HG03097 (cell line): Measurements from ENCODE around the gene KRTAP9-6.
"Not testable (repeated sequence)": the region's sequence is repeated elsewhere in the genome, so short reads cannot be mapped to it uniquely, and the experiment has no call there.

Experiments used
- ATAC-seq: cut with Tn5 transposase; IDR thresholded peaks from one replicate; pipeline ENCODE4 v1.9.1; 2021; ENCODE audit not compliant: unreplicated experiment, low FRiP score

Gene KRTAP9-6, protein sequence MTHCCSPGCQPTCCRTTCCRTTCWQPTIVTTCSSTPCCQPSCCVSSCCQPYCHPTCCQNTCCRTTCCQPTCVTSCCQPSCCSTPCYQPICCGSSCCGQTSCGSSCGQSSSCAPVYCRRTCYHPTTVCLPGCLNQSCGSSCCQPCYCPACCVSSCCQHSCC

DNA sequence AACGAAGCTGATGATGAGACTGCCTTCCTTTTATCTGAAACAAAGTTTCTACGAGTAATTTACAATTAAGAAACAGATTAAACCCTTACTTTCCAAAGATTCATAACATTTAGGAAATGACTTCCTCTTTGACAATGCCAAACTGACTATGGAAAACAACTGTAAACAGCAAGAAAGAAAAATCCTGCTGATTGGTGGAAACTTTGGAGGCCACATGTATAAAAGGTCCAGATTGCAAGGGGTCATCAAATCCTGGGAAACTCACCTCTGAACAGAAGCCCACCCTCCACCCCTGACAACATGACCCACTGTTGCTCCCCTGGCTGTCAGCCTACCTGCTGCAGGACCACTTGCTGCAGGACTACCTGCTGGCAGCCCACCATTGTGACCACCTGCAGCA is at the start of gene KRTAP9-6:
Gene KRTAP9-6, plus strand, starts transcription at position 301 of the 400 bp plus-strand sequence. Its CDS starts 0 bp downstream, at position 301.
- ATAC-seq, result no peak

DNA sequence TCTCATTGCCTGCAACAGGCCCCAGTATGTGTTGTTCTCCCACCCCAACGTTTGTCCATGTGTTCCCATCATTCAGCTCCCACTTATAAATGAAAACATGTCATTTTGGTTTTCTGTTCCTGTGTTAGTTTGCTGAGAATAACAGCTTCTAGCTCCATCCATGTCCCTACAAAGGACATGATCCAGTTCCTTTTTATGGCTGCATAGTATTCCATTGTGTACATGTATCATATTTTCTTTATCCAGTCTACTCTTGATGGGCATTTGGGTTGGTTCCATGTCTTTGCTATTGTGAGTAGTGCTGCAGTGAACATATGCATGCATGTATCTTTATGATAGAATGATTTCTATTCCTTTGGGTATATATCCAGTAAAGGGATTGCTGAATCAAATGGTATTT is 49.5 kb upstream of the KRTAP9-6 start:
- no peak for ATAC-seq

DNA sequence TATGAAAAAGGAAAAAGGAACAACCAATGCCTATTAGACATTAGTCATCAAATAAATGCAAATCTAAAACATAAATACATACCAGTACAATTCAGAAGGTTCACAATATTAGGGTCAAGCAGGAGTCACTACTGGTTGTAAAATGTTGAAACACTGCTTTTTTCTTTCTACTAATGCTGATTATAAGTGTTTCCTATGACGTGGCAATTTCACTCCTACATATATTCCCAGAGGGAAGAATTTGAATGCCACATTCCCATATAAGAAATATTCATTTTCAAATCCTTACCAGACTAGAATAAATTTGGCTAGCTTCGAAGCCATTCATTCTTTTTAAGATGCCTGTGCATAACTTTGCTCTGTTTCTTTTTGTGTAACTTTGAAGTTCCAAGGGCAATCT is 41.4 kb upstream of the KRTAP9-6 start:
- no peak for ATAC-seq

DNA sequence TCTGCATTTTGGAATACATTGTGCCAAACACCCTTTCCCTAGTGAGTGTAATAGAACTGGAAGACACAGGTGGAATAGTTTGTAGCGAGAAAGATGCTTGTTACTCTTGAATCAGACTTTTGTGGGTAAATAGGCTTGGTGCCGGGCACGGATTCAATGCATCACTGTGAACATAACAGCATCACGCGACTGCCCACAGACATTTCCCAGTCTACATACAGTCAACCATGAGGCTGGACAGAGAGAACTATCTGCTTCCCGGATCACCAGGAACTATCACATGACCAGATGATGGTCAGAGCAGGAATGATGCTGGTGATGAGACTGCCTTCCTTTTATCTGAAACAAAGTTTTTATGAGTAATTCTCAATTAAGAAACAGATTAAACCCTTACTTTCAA is 39.1 kb upstream of the KRTAP9-6 start:
- no peak for ATAC-seq

DNA sequence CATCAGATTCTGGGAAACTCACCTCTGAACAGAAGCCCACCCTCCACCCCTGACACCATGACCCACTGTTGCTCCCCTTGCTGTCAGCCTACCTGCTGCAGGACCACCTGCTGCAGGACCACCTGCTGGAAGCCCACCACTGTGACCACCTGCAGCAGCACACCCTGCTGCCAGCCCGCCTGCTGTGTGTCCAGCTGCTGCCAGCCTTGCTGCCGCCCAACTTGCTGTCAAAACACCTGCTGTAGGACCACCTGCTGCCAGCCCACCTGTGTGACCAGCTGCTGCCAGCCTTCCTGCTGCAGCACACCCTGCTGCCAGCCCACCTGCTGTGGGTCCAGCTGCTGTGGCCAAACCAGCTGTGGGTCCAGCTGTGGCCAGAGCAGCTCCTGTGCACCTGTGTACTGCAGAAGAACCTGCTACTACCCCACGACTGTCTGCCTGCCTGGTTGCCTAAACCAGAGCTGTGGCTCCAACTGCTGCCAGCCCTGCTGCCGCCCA is 38.5 kb upstream of the KRTAP9-6 start, which contains the start of gene KRTAP9-2:
Gene KRTAP9-2, plus strand, starts transcription at position 51 of the 498 bp plus-strand sequence. Its CDS starts 7 bp downstream, at position 58.
- not testable (repeated sequence) for ATAC-seq

DNA sequence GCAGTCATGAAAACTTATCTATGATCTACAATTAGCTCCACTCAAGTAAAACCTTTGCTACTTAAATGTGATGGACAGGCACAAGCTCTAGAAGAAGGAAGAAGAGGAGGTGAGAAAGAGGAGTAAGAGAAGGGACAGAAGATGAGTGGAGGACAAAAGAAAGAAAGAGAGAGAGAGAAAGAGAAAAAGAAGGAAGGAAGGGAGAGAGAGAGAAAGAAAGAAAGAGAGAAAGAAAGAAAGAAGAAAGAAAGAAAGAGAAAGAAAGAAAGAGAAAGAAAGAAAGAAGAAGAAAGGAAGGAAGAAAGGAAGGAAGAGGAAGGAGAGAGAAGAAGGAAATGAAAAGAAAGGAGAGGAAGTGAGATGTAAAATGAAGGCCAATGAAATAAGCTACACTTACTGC is 35.1 kb upstream of the KRTAP9-6 start:
- ATAC-seq, result no peak

DNA sequence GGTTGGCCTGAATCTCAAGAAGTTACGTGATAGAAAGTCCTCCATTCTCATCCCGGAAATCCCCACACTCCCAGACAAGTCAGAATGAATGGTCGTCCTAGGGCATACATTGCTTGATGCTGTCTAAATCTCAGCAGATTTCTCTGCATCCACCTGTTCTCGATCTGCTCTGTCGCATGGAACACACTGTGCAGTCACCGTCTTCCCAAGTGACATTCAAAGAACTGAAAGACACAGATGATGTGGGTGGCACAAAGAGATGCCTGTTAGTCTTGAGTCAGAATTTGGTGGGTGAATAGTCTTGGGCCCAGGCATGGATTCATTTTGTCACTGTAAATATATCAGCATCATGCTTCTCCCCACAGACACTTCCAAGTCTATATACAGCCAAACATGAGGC is 33.4 kb upstream of the KRTAP9-6 start:
- ATAC-seq, result no peak

DNA sequence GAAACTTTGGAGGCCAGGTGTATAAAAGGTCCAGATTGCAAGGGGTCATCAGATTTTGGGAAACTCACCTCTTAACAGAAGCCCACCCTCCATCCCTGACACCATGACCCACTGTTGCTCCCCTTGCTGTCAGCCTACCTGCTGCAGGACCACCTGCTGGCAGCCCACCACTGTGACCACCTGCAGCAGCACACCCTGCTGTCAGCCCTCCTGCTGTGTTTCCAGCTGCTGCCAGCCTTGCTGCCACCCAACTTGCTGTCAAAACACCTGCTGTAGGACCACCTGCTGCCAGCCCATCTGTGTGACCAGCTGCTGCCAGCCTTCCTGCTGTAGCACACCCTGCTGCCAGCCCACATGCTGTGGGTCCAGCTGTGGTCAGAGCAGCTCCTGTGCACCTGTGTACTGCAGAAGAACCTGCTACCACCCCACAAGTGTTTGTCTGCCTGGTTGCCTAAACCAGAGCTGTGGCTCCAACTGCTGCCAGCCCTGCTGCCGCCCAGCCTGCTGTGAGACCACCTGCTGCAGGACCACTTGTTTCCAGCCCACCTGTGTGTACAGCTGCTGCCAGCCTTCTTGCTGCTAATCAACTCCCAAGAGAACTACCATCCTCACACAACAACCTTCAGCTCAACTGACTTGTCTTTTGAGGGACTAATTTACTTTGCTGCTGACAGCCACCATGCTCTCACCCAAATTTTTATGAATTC is 32.6 kb upstream of the KRTAP9-6 start, which contains the start of gene KRTAP9-3:
Gene KRTAP9-3, plus strand, starts transcription at position 51 of the 707 bp plus-strand sequence. Its CDS starts 53 bp downstream, at position 104.
- not testable (repeated sequence) for ATAC-seq

DNA sequence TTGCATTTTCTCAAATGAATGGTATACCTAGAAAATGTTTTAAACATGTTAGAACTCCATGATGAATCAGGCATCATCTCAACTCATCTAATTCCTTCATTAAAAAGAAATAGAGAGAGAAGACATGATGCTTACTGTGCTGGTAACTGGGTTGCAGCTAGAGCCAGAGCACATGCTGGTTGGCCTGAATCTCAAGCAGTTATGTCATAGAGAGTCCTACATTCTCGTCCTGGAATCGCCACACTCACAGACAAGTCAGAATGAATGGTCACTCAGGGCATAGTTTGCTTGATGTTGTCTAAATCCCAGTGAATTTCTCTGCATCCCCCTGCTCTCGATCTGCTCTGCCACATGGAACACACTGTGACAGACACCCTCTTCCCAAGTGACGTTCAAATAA is 28.1 kb upstream of the KRTAP9-6 start:
- ATAC-seq, result not testable (repeated sequence)

DNA sequence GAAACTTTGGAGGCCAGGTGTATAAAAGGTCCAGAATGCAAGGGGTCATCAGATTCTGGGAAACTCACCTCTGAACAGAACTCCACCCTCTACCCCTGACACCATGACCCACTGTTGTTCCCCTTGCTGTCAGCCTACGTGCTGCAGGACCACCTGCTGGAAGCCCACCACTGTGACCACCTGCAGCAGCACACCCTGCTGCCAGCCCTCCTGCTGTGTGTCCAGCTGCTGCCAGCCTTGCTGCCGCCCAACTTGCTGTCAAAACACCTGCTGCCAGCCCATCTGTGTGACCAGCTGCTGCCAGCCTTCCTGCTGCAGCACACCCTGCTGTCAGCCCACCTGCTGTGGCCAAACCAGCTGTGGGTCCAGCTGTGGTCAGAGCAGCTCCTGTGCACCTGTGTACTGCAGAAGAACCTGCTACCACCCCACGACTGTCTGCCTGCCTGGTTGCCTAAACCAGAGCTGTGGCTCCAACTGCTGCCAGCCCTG is 27.2 kb upstream of the KRTAP9-6 start, which contains the start of gene KRTAP9-8:
Gene KRTAP9-8, plus strand, starts transcription at position 51 of the 489 bp plus-strand sequence. Its CDS starts 53 bp downstream, at position 104.
- not testable (repeated sequence) for ATAC-seq

DNA sequence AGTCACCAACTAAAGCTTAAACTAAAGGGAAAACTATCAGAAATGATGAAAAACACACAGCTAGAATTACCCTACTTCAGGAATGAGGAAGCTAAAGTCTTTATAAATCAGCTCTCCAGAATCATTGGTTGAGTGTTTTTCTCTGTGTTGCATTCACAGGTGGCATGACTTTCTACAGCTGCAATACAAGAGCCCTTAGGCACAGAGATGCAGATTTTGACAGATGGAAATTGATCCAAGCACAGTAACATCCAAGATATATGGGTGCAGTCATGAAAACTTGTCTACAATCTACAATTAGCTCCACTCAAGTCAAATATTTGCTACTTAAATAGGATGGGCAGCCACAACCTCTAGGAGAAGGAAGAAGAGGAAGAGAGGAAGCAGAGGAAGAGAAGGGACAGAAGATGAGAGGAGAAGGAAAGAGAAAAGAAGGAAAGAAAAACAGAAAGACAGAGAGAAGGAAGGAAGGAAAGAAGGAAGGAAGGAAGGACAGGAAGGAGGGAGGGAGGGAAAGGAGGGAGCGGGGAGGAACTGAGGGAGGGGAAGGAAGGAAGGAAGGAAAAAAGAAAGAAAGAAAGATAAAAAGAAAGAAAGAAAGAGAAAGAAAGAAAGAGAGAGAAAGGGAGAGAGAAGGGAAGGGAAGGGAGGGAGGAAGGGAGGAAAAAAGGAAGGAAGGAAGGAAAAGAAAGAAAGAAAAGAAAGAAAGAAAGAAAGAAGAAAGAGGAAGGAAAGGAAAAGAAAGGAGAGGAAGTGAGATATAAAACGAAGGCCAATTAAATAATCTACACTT is 18.0 kb upstream of the KRTAP9-6 start:
- not testable (repeated sequence) for ATAC-seq

DNA sequence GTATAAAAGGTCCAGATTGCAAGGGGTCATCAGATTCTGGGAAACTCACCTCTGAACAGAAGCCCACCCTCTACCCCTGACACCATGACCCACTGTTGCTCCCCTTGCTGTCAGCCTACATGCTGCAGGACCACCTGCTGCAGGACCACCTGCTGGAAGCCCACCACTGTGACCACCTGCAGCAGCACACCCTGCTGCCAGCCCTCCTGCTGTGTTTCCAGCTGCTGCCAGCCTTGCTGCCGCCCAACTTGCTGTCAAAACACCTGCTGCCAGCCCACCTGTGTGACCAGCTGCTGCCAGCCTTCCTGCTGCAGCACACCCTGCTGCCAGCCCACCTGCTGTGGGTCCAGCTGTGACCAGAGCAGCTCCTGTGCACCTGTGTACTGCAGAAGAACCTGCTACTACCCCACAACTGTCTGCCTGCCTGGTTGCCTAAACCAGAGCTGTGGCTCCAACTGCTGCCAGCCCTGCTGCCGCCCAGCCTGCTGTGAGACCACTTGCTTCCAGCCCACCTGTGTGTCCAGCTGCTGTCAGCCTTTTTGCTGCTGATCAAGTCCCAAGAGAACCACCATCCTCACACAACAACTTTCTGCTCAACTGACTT is 15.4 kb upstream of the KRTAP9-6 start, which contains the start of gene KRTAP9-4:
Gene KRTAP9-4, plus strand, starts transcription at position 51 of the 604 bp plus-strand sequence. Its CDS starts 34 bp downstream, at position 85.
- not testable (repeated sequence) for ATAC-seq

DNA sequence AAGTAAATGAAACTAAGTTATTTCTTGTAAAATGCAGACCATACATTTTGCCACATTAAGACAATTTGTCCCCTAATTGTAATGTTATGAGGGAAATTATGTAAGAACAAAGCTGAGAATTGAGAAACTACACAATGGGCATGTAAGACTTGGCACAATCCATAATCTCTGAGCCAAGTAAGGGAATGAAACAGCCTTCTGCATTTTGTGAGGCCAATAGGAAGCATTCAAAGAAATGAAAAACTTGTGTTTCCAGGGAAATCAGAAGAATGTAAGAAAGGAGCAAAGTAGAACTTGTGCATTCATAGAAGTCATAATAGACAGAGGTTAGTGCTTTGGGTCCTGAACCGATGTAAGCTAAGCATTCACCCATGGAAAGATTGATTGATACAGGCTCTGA is 13.9 kb upstream of the KRTAP9-6 start:
- ATAC-seq, result no peak

DNA sequence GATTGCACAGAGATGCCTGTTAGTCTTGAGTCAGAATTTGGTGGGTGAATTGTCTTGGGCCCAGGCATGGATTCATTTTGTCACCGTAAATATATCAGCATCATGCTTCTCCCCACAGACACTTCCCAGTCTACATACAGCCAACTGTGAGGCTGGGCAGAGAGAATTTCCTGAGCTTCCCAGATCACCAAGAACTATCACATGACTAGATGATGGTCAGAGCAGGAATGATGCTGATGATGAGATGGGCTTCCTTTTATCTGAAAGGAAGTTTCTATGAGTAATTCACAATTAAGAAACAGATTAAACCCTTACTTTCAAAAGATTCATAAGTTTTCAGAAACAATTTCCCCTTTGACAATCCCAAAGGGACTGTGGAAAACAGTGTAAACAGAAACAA is 10.3 kb upstream of the KRTAP9-6 start:
- no peak for ATAC-seq

DNA sequence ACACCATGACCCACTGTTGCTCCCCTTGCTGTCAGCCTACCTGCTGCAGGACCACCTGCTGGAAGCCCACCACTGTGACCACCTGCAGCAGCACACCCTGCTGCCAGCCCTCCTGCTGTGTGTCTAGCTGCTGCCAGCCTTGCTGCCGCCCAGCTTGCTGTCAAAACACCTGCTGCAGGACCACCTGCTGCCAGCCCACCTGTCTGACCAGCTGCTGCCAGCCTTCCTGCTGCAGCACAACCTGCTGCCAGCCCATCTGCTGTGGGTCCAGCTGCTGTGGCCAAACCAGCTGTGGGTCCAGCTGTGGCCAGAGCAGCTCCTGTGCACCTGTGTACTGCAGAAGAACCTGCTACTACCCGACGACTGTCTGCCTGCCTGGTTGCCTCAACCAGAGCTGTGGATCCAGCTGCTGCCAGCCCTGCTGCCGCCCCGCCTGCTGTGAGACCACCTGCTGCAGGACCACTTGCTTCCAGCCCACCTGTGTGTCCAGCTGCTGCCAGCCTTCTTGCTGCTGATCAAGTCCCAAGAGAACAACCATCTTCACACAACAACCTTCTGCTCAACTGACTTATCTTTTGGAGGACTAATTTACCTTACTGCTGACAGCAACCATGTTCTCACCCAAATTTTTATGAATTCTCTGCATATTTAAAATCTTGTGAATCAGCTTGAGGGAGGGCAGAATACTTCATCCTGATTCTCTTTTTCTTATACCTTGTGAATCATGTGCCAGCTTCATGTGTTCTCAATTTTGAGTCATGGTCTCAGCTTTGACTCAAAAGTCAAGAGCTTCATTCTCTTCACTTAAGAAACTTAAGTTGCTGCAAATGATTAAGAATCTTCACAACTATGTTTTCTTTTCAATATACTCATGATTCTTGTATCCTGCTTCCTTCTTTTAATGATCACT is 9.5 kb upstream of the KRTAP9-6 start, which contains the start of gene KRTAP9-9:
Gene KRTAP9-9, plus strand, starts transcription at position 4 of the 910 bp plus-strand sequence.
- ATAC-seq, result not testable (repeated sequence)

DNA sequence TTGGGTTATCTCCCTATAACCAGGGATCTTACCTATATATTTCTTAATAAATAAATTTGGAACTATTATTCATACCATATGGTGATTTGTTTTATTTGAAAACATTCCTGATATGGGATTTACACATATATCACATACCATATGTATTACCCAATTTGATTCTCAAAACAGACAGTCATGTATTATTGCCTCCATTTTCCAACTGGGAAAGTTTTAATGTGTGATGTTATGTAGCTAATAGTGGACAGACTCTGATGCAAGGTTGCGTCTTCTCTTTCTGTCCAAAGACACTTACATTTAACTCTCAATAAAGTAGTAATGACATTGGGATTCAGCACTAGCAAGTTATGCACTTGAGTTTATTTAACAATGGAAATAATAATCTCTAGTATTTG is 8.9 kb upstream of the KRTAP9-6 start:
- ATAC-seq, result no peak

DNA sequence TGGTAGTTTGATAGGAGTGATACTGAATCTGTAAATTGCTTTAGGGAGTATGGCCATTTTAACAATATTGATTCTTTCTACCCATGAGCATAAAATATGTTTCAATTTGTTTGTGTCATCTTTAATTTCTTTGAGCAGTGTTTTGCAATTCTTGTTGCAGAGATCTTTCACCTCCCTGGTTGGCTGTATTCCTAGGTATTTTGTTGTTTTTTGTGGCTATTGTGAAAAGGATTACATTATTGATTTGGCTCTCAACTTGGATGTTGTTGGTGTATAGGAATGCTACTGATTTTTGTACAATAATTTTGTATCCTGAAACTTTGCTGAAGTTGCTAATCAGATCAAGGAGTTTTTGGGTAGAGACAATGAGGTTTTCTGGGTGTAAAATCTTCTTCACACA is 6.8 kb upstream of the KRTAP9-6 start:
- no peak for ATAC-seq

DNA sequence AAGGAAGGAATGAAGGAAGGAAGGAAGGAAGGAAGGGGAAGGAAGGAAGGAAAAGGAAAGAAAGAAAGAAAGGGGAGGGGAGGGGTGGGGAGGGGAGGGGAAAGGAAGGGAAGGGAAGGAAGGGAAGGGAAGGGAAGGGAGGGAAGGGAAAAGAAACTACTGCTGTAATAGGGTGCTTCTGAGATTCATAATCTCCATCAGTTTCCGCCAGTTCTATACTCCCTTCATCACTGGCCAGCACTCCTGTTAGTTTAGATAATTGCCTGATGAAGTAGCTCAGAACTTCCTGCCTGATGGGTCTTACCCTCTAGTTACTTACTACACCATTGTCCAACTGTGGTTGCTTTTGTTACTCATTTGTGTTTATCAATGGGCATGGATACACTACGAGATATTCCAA is 2.0 kb upstream of the KRTAP9-6 start:
- no peak for ATAC-seq

DNA sequence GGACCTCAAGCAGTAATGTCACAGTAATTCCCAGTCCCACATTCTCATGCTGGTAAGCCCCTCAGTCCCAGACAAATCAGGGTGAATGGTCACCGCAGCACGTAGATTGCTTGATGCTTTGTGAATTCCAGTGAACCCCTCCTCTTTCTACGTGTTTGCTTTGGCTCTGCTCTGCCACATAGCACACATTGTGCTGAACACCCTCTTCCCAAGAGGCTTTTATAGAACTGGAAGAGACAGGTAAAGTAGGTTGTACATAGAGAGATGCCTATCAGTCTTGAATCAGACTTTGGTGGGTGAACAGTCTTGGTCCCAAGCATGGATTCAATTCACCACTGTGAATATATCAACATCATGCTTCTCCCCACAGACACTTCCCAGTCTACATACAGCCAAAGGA is 579 bp upstream of the KRTAP9-6 start:
- ATAC-seq, result no peak
